Measurements from ENCODE around the gene MT1E. TPM values are rescaled to one million over a fixed set of nuclear protein-coding genes. Genes with fewer than 3 reads are reported as not detected.

MT1E gene
- total RNA-seq, 1 experiment from 2014 or later: 25.9 TPM

GRCh38 chr16:56613706-56614105, 11.9 kb upstream of the MT1E start:
- DNase-seq: no peak
- Mint-ChIP-seq H3K9me3 (peaks cover 0 to under 1% of the 10 kb centered on the region in 2 experiments; a peak in 1 of 5 replicates), H3K36me3 (ENCODE audit: insufficient read depth in 1 of 3, low read depth in 3 of 3) (no peaks in the 10 kb centered on the region; a peak in 1 of 7 replicates), H3K27ac (no peak overlapping the region), H3K4me1 (peaks cover 36 to 44% of the 10 kb centered on the region in 2 experiments), H3K27me3 (ENCODE audit: low read depth) (peaks cover 80% of the 10 kb centered on the region), H3K4me3 (no peak overlapping the region)
- no peak overlapping the region for H3K14ac ChIP-seq (ENCODE audit: insufficient read depth, low read length)
- H2AK5ac ChIP-seq (ENCODE audit: insufficient read length, low read length): no peak overlapping the region
- peaks cover 6% of the 10 kb centered on the region; the same call in 1 of the 2 replicates for H3K4me1 ChIP-seq (ENCODE audit: insufficient read depth, low read length)
- no peak overlapping the region for H3K18ac ChIP-seq (ENCODE audit: insufficient read length, low read depth, low read length)
- H3K4me2 ChIP-seq (ENCODE audit: insufficient read depth, insufficient read length, low read length): no peak overlapping the region
- H4K91ac ChIP-seq (ENCODE audit: insufficient read length, low read depth, low read length): no peak overlapping the region
- H2BK120ac ChIP-seq (ENCODE audit: low read depth, low read length, poor library complexity, severe bottlenecking): no peak overlapping the region
- H3K23ac ChIP-seq (ENCODE audit: insufficient read length, low read depth, low read length): no peak overlapping the region
- no peak overlapping the region for H2BK15ac ChIP-seq (ENCODE audit: low read depth, low read length)
- H3K56ac ChIP-seq (ENCODE audit: insufficient read length, low read depth, low read length): no peak overlapping the region
- no peak overlapping the region for H2AFZ ChIP-seq (ENCODE audit: low read length)
- H4K20me1 ChIP-seq (ENCODE audit: control insufficient read depth, insufficient read depth, insufficient read length): no peaks in the 10 kb centered on the region
- no peak overlapping the region for H3K9ac ChIP-seq (ENCODE audit: extremely low read depth, insufficient read length, low read length)
- H3K23me2 ChIP-seq (ENCODE audit: insufficient read length, low read depth, low read length, poor library complexity, severe bottlenecking): peaks cover 13% of the 10 kb centered on the region
- no peak overlapping the region for H4K8ac ChIP-seq (replicated peaks; ENCODE audit: insufficient read length, low read depth, low read length)
- H3K79me2 ChIP-seq (ENCODE audit: insufficient read depth, low read length): no peaks in the 10 kb centered on the region
- H2BK20ac ChIP-seq (ENCODE audit: low read depth, low read length, poor library complexity, severe bottlenecking): no peak overlapping the region
- H2BK12ac ChIP-seq (ENCODE audit: insufficient read length, low read depth, low read length): no peak overlapping the region
- TF ChIP-seq CTCF (conservative IDR thresholded peaks at IDR 0.05): no peak
- H3K27me3 ChIP-seq (ENCODE audit: insufficient read depth, low read length): peaks cover 43% of the 10 kb centered on the region; the same call in 1 of the 2 replicates
- H3K79me1 ChIP-seq (ENCODE audit: insufficient read depth, low read depth, low read length, poor library complexity, severe bottlenecking): no peaks in the 10 kb centered on the region
- H3K27ac ChIP-seq (ENCODE audit: insufficient read length, low read depth, low read length): no peak overlapping the region
- no peak overlapping the region for H3K4ac ChIP-seq (ENCODE audit: low read depth, low read length)
- no peak overlapping the region for H2BK5ac ChIP-seq (ENCODE audit: insufficient read length, low read length)
- H3K9me3 ChIP-seq (ENCODE audit: control insufficient read depth, low read depth, low read length): no peaks in the 10 kb centered on the region
- H3T11ph ChIP-seq (ENCODE audit: low read length): no peak overlapping the region
- no peak overlapping the region for H4K5ac ChIP-seq (ENCODE audit: insufficient read length, low read depth, low read length)

All from H9 (cell line).